K562 (cell line): ENCODE measurements around the gene BTAF1.

Experiments
- HDAC6 ChIP-seq: IDR thresholded peaks from 2 replicates; pipeline ENCODE4 v1.6.1; 2012; ENCODE audit warnings: low read depth, mild to moderate bottlenecking, control low read depth, inconsistent platforms, low read length, moderate library complexity
- REST ChIP-seq, 2 experiments: fragments of 450-650 bp; formaldehyde crosslinking in 1 of 2; IDR thresholded peaks; 2 replicates each; pipeline versions ENCODE4 v1.4.0 to v1.6.1; 2014 to 2020; ENCODE audit warnings: mild to moderate bottlenecking in 2 of 2, borderline replicate concordance in 1 of 2, low read depth in 1 of 2
- ZNF133 ChIP-seq: fragments of 250-450 bp; sonication (Bioruptor Pico); IDR thresholded peaks from 2 replicates; pipeline ENCODE4 v1.4.0; 2020; ENCODE audit warnings: mild to moderate bottlenecking
- TF ChIP-seq, protein P1 (sequence below), 3 experiments: IDR thresholded peaks in 2 of 3; conservative IDR thresholded peaks in 1 of 3; 2 replicates each; pipeline ENCODE4 v1.5.1; 2011 to 2012; ENCODE audit warnings: low read length in 3 of 3, mild to moderate bottlenecking in 3 of 3, control low read depth in 2 of 3, improper control_type of control experiment in 1 of 3, inconsistent platforms in 1 of 3, low read depth in 1 of 3, mixed read lengths in 1 of 3, moderate library complexity in 1 of 3; ENCODE audit not compliant: insufficient read depth in 2 of 3

- TF ChIP-seq, protein P1, sequence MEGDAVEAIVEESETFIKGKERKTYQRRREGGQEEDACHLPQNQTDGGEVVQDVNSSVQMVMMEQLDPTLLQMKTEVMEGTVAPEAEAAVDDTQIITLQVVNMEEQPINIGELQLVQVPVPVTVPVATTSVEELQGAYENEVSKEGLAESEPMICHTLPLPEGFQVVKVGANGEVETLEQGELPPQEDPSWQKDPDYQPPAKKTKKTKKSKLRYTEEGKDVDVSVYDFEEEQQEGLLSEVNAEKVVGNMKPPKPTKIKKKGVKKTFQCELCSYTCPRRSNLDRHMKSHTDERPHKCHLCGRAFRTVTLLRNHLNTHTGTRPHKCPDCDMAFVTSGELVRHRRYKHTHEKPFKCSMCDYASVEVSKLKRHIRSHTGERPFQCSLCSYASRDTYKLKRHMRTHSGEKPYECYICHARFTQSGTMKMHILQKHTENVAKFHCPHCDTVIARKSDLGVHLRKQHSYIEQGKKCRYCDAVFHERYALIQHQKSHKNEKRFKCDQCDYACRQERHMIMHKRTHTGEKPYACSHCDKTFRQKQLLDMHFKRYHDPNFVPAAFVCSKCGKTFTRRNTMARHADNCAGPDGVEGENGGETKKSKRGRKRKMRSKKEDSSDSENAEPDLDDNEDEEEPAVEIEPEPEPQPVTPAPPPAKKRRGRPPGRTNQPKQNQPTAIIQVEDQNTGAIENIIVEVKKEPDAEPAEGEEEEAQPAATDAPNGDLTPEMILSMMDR (IDR thresholded peaks at IDR 0.05 in 2 of 3, conservative IDR thresholded peaks at IDR 0.05 in 1 of 3; ENCODE audit: insufficient read depth in 2 of 3, low read depth in 1 of 3, low read length in 3 of 3), result no peak
- TF ChIP-seq ZNF133 (CRISPR knock-in tag) (no peak), HDAC6 (no peak), REST (IDR thresholded peaks at IDR 0.05; ENCODE audit: borderline replicate concordance) (no peak), REST (CRISPR knock-in tag; IDR thresholded peaks at IDR 0.05; ENCODE audit: low read depth) (no peak)
These were observed 38.0 kb upstream of the BTAF1 start for GRCh38 chr10:91885362-91886079.
